Measurements from ENCODE around the gene RPS6KA2. TPM values are rescaled to one million over a fixed set of nuclear protein-coding genes. Genes with fewer than 3 reads are reported as not detected.
A peak's percentile ranks its signal among the peaks of the same experiment; 100 is the strongest.

RPS6KA2 gene
- total RNA-seq, 3 donors from 2014 or later: 23.7 to 124 (median 56.4) TPM

- no peak overlapping the region for H3K27ac ChIP-seq
- no peak overlapping the region for H3K4me3 ChIP-seq
- no peaks in the 10 kb centered on the region for H3K36me3 ChIP-seq
- TF ChIP-seq POLR2A (IDR thresholded peaks at IDR 0.05) (no peak), POLR2AphosphoS5 (IDR thresholded peaks at IDR 0.05) (no peak)
- TF ChIP-seq, protein P1, sequence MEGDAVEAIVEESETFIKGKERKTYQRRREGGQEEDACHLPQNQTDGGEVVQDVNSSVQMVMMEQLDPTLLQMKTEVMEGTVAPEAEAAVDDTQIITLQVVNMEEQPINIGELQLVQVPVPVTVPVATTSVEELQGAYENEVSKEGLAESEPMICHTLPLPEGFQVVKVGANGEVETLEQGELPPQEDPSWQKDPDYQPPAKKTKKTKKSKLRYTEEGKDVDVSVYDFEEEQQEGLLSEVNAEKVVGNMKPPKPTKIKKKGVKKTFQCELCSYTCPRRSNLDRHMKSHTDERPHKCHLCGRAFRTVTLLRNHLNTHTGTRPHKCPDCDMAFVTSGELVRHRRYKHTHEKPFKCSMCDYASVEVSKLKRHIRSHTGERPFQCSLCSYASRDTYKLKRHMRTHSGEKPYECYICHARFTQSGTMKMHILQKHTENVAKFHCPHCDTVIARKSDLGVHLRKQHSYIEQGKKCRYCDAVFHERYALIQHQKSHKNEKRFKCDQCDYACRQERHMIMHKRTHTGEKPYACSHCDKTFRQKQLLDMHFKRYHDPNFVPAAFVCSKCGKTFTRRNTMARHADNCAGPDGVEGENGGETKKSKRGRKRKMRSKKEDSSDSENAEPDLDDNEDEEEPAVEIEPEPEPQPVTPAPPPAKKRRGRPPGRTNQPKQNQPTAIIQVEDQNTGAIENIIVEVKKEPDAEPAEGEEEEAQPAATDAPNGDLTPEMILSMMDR (IDR thresholded peaks at IDR 0.05): no peak
- no peak for DNase-seq (ENCODE audit: low spot score in 2 of 2)
- H3K9me3 ChIP-seq: no peaks in the 10 kb centered on the region
- H3K4me1 ChIP-seq: no peaks in the 10 kb centered on the region
- intact Hi-C loops (cut with DNase I; ENCODE audit: low total_unique reads): no loop called here
- H3K27me3 ChIP-seq: no peaks in the 10 kb centered on the region
These were observed 142.2 kb downstream of the RPS6KA2 start for GRCh38 chr6:166484863-166485262.

GRCh38 chr6:166483573-166484250 is 143.3 kb downstream of the RPS6KA2 start:
- no peak overlapping the region for H3K4me3 ChIP-seq
- no peak for DNase-seq (ENCODE audit: low spot score in 2 of 2)
- no peaks in the 10 kb centered on the region for H3K36me3 ChIP-seq
- H3K9me3 ChIP-seq: no peaks in the 10 kb centered on the region
- no peaks in the 10 kb centered on the region for H3K4me1 ChIP-seq
- TF ChIP-seq, protein P1 (IDR thresholded peaks at IDR 0.05): no peak
- TF ChIP-seq POLR2A (IDR thresholded peaks at IDR 0.05): no peak
- TF ChIP-seq POLR2AphosphoS5 (IDR thresholded peaks at IDR 0.05): no peak
- intact Hi-C loops (cut with DNase I; ENCODE audit: low total_unique reads): no loop called here
- H3K27ac ChIP-seq: no peak overlapping the region
- no peaks in the 10 kb centered on the region for H3K27me3 ChIP-seq

DNA sequence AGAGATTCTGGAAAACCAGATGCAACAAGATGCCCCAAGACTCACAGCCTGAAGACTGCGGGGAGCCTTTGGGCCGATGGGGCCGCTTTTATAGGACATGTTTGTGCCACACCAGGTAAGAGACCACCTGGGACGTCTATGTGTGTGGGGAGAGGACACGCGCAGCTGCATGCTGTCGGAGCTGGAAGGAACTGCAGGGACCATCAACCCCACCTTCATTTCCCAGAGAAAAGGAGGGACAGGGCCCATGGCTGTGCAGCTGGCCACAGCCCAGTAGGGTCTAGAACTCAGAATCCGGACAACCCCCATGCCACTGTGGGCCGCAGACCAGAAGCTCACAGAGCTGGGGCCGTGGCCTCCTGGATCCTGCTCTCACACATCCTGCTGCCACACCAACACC is 144.0 kb downstream of the RPS6KA2 start:
- Histone ChIP-seq H3K36me3 (no peaks in the 10 kb centered on the region), H3K27ac (no peak overlapping the region), H3K4me1 (no peaks in the 10 kb centered on the region), H3K9me3 (no peaks in the 10 kb centered on the region), H3K27me3 (no peaks in the 10 kb centered on the region), H3K4me3 (no peak overlapping the region)
- TF ChIP-seq POLR2AphosphoS5 (IDR thresholded peaks at IDR 0.05) (no peak), POLR2A (IDR thresholded peaks at IDR 0.05) (no peak)
- TF ChIP-seq, protein P1 (IDR thresholded peaks at IDR 0.05): no peak
- intact Hi-C loops (cut with DNase I; ENCODE audit: low total_unique reads): no loop called here
- DNase-seq (ENCODE audit: low spot score in 2 of 2): no peak

DNA sequence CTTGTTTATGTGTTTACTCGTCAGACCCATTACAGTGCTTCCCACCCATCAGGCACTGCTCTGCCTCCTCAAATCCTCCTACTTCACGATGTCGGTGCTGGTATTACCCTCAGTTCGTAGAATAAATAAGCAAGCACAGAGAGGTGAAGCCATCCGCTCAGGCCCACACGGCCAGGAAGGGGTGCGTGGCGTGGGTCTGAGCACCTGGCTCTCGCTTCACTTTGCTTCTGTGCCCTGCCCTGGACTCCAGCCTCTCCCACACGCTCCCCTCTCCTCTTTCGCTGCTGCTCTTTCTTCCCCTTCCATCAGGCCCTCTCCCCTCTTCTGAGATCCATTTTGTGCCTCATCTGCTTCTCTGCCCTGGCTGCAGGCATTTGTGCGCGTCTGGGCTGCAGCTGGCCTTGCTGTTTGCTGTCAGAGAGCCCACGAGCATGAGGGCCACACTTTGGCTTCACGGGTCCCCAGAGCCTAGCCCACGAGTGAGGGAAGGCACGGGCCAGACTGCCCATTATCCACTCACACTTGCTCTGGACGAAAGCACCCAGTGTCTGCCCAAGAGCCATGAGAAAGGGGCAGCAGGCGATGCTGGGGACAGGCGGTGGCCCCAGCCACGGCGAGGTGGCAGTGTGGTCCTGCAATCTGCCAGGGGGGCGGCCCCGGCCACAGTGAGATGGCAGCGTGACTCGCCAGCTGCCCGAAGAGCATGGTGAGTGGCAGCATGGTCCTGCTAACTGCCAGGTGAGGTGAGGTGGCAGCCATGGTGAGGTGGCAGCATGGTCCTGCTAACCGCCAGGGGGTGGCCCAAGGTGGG is 148.1 kb downstream of the RPS6KA2 start:
- intact Hi-C loops (cut with DNase I; ENCODE audit: low total_unique reads): no loop called here
- H3K9me3 ChIP-seq: no peaks in the 10 kb centered on the region
- peak in 1 of 2 donors; percentile 28 for DNase-seq (ENCODE audit: low spot score in 2 of 2)
- no peaks in the 10 kb centered on the region for H3K4me1 ChIP-seq
- no peak overlapping the region for H3K27ac ChIP-seq
- no peak for TF ChIP-seq POLR2AphosphoS5 (IDR thresholded peaks at IDR 0.05)
- TF ChIP-seq, protein P1 (IDR thresholded peaks at IDR 0.05): no peak
- no peak for TF ChIP-seq POLR2A (IDR thresholded peaks at IDR 0.05)
- H3K27me3 ChIP-seq: no peaks in the 10 kb centered on the region
- no peaks in the 10 kb centered on the region for H3K36me3 ChIP-seq
- H3K4me3 ChIP-seq: no peak overlapping the region

Measured in breast epithelium (tissue), 4 donors.